T-cell (primary cell): ENCODE data around the gene STRIT1. TPM values are rescaled to one million over a fixed set of nuclear protein-coding genes. Genes with fewer than 3 reads are reported as not detected.

Experiments used
- ATAC-seq, 4 experiments: fragments of 200-7000 bp in 3 of 4; fragments of 150-1000 bp in 1 of 4; cut with Tn5 transposase; replicated peaks in 1 of 4; 1 replicate in 3 of 4; 2 replicates in 1 of 4; pipeline ENCODE4 v1.10.0; 2021; ENCODE audit warnings: moderate library complexity in 3 of 4, mild to moderate bottlenecking in 2 of 4, moderate number of reproducible peaks in 1 of 4
- CTCF ChIA-PET, 2 donors: fragments of 300-600 bp; sonication (Branson Sonifier 250); formaldehyde crosslinking; loops; one replicate each; lab custom pipeline; 2022; ENCODE audit warnings: antibody characterized with exemption in 2 of 2; lab: Charles Lee
- POLR2A ChIA-PET, 2 donors: fragments of 300-600 bp; sonication (Branson Sonifier 250); formaldehyde crosslinking; loops; one replicate each; lab custom pipeline; 2022; ENCODE audit warnings: antibody characterized with exemption in 2 of 2; lab: Charles Lee
- DNase-seq, 35 experiments: peaks; one replicate each; pipeline versions ENCODE4 v3.0.0 to v3.0.0-alpha.2; 2013 to 2023
- H3K27ac ChIP-seq: one replicate; pipeline ENCODE4 v1.5.1; 2013; ENCODE audit warnings: low read length
- H3K27me3 ChIP-seq, 2 experiments: replicated peaks in 1 of 2; 1 replicate in 1 of 2; 2 replicates in 1 of 2; pipeline versions ENCODE4 v1.6.1 to v1.7.0; 2013; ENCODE audit warnings: low read length in 1 of 2, mixed read lengths in 1 of 2; ENCODE audit not compliant: control insufficient read depth in 2 of 2, insufficient read depth in 2 of 2; ENCODE audit errors: extremely low read depth in 1 of 2
- H3K36me3 ChIP-seq, 2 donors: 1 replicate in 1 of 2; 2 replicates in 1 of 2; pipeline versions ENCODE4 v1.6.1 to v1.7.0; 2013; ENCODE audit warnings: low read length in 1 of 2; ENCODE audit not compliant: control insufficient read depth in 2 of 2, insufficient read depth in 1 of 2; ENCODE audit errors: extremely low read depth in 1 of 2
- H3K4me1 ChIP-seq, 2 experiments: 1 replicate in 1 of 2; 2 replicates in 1 of 2; pipeline versions ENCODE4 v1.6.1 to v1.7.0; 2013; ENCODE audit warnings: low read length in 2 of 2, mixed read lengths in 1 of 2; ENCODE audit not compliant: insufficient read depth in 2 of 2, control insufficient read depth in 1 of 2; ENCODE audit errors: extremely low read depth in 1 of 2
- H3K4me3 ChIP-seq, 2 donors: 1 replicate in 1 of 2; 2 replicates in 1 of 2; pipeline versions ENCODE4 v1.5.1 to v1.7.0; 2013; ENCODE audit warnings: mild to moderate bottlenecking in 2 of 2, low read length in 1 of 2, moderate library complexity in 1 of 2; ENCODE audit not compliant: control insufficient read depth in 1 of 2; ENCODE audit errors: extremely low read depth in 1 of 2
- H3K9me3 ChIP-seq: 2 replicates; pipeline ENCODE4 v1.7.0; 2013
- H3K27ac Mint-ChIP-seq, 2 donors: one replicate each; pipeline ENCODE4 v1.8.0; 2020 to 2021; ENCODE audit warnings: mild to moderate bottlenecking in 2 of 2, mixed read lengths in 2 of 2
- H3K27me3 Mint-ChIP-seq, 2 donors: one replicate each; pipeline ENCODE4 v1.8.0; 2021 to 2022; ENCODE audit warnings: mixed read lengths in 2 of 2
- H3K36me3 Mint-ChIP-seq: one replicate; pipeline ENCODE4 v1.8.0; 2021; ENCODE audit warnings: mixed read lengths
- H3K4me1 Mint-ChIP-seq, 3 donors: one replicate each; pipeline ENCODE4 v1.8.0; 2020 to 2022; ENCODE audit warnings: mixed read lengths in 3 of 3, mild to moderate bottlenecking in 1 of 3
- H3K4me3 Mint-ChIP-seq, 3 donors: one replicate each; pipeline ENCODE4 v1.8.0; 2020 to 2022; ENCODE audit warnings: mild to moderate bottlenecking in 3 of 3, mixed read lengths in 3 of 3, moderate library complexity in 3 of 3
- H3K9me3 Mint-ChIP-seq, 3 donors: one replicate each; pipeline ENCODE4 v1.8.0; 2020 to 2022; ENCODE audit warnings: mixed read lengths in 3 of 3
- WGBS: methylation state at CpG from one replicate; pipeline ENCODE4 v1.1.5; 2013; ENCODE audit warnings: missing lambda C conversion rate; ENCODE audit not compliant: insufficient coverage; 5-methylcytosine and 5-hydroxymethylcytosine counted together
- total RNA-seq, 35 experiments: library from RNA in 6 of 35; stranded (reverse) in 6 of 35; fragments of 120-200 nt in 1 of 35; gene quantifications; one replicate each; pipeline versions ENCODE4 v1.2.1 to v1.2.4 and lab custom pipeline; 2013 to 2026

Gene STRIT1
- total RNA-seq, 5 donors from 2014 or later (not counting 1 experiment from before 2014, with no cell fraction given) = not detected

DNA sequence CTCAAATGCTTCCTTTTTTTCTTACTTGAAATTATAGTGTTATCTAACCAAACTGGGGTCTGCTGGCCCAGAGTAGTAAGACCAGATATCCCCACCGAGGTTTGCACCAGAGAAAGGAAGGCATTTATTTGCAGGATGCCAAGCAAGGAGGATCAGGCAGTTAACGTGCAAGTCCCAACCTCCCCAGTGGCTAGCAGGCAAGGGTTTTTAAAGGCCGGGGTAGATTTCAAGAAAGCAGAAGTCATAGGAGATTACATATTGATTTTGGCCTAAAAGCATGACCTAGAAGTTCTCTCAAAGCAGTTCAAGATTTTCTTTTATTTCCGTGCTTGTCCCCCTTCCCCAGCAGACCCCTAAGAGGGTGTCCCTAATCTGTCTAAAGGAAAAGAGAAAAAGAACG lies 32.8 kb upstream of the STRIT1 start:
- H3K4me1 ChIP-seq = no peaks in the 10 kb centered on the region
- ChIA-PET POLR2A (no interaction called here), CTCF (no interaction called here)
- H3K27ac ChIP-seq = no peak overlapping the region
- DNase-seq = no peak
- no peak for ATAC-seq
- H3K36me3 Mint-ChIP-seq = no peaks in the 10 kb centered on the region
- no peaks in the 10 kb centered on the region for H3K27me3 ChIP-seq
- no peak overlapping the region for H3K27ac Mint-ChIP-seq
- 69% methylated on average over 3 of the region's 5 CpGs for WGBS
- H3K4me3 ChIP-seq = no peak overlapping the region
- H3K4me3 Mint-ChIP-seq = no peak overlapping the region
- H3K9me3 ChIP-seq = no peaks in the 10 kb centered on the region
- no peaks in the 10 kb centered on the region for H3K9me3 Mint-ChIP-seq
- no peaks in the 10 kb centered on the region for H3K27me3 Mint-ChIP-seq
- H3K36me3 ChIP-seq = no peaks in the 10 kb centered on the region
- no peaks in the 10 kb centered on the region for H3K4me1 Mint-ChIP-seq

DNA sequence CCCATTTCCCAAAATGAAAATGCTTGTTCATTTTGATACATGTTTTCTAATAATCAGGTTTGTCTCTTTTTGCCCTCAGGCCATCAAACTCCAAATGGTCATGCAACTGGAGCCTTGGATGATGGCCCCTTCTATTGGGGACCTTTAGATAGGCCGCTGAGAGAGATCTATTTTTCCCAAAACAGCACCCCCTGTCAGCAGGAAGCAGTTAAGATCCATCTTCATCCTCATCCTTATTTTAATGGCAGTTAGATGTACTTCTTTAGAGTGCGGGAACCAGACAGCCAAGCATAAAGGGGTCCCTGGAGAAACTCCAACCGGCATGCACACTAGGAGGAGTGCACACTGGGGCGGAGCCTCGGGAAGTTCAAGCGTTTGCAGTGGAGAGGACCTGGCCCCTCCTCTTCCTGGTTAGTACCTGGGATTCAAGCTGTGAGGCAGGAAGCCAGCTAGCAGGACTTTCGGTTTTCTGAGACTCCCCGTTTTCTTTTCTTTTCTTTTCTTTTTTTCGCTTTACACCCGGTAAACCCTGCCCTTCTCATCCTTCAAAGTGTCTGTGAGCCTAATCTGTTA lies 31.9 kb upstream of the STRIT1 start:
- WGBS = 89% methylated on average over 4 of the region's 10 CpGs
- H3K27me3 Mint-ChIP-seq = no peaks in the 10 kb centered on the region
- DNase-seq (no peak), ATAC-seq (no peak)
- CTCF ChIA-PET = no interaction called here
- H3K9me3 ChIP-seq = no peaks in the 10 kb centered on the region
- no peak overlapping the region for H3K27ac ChIP-seq
- no peaks in the 10 kb centered on the region for H3K4me1 ChIP-seq
- H3K27me3 ChIP-seq = no peaks in the 10 kb centered on the region
- H3K4me3 ChIP-seq = no peak overlapping the region
- no peak overlapping the region for H3K27ac Mint-ChIP-seq
- no peak overlapping the region for H3K4me3 Mint-ChIP-seq
- H3K36me3 ChIP-seq = no peaks in the 10 kb centered on the region
- no peaks in the 10 kb centered on the region for H3K9me3 Mint-ChIP-seq
- H3K4me1 Mint-ChIP-seq = no peaks in the 10 kb centered on the region
- POLR2A ChIA-PET = no interaction called here
- no peaks in the 10 kb centered on the region for H3K36me3 Mint-ChIP-seq

DNA sequence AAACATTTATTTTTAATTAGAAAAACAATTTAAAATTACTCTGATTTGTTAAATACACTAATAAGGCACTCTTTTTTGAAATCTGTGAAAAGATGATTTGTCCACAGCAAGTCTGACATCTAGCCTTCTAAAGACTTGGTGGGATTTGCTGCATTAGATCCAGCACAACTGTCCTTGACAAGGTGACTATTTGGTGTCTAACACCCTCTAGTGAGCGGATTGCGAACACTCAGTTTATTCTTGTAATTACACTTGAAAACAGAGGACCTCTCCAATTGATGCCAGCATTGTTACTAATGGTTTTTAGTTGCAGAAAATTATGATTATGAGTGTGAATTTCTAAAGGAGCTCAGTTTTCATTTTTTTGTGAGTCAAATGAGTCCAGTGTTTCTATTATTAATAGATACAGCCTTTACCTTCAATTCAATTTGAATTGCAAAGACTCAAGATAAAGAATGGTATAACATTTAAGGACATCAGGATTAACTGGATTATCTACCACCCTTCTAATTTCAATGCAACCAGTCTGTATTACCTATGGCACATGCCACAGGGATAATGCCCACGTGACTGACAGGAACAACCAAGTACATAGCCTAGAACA lies 29.7 kb upstream of the STRIT1 start:
- no peaks in the 10 kb centered on the region for H3K9me3 ChIP-seq
- Mint-ChIP-seq H3K4me1 (no peaks in the 10 kb centered on the region), H3K4me3 (no peak overlapping the region), H3K9me3 (no peaks in the 10 kb centered on the region), H3K27me3 (no peaks in the 10 kb centered on the region), H3K36me3 (no peaks in the 10 kb centered on the region), H3K27ac (no peak overlapping the region)
- CTCF ChIA-PET = interaction anchor here in 1 of 2 donors (1.1 to 1.3 kb wide), 2 partner anchors 370 to 379 kb away, joined by 3 read pairs; no protein-coding TSS in a partner anchor
- ATAC-seq (no peak), DNase-seq (peak in 2 of 35 experiments; percentile 3 to 37)
- WGBS = 50% methylated on average over 1 of the region's 3 CpGs
- POLR2A ChIA-PET = interaction anchor here in 1 of 2 donors (0.6 kb wide), 1 partner anchor 8 kb away, joined by 3 read pairs; no protein-coding TSS in a partner anchor
- no peak overlapping the region for H3K4me3 ChIP-seq
- no peaks in the 10 kb centered on the region for H3K4me1 ChIP-seq
- H3K27me3 ChIP-seq = no peaks in the 10 kb centered on the region
- no peak overlapping the region for H3K27ac ChIP-seq
- no peaks in the 10 kb centered on the region for H3K36me3 ChIP-seq

DNA sequence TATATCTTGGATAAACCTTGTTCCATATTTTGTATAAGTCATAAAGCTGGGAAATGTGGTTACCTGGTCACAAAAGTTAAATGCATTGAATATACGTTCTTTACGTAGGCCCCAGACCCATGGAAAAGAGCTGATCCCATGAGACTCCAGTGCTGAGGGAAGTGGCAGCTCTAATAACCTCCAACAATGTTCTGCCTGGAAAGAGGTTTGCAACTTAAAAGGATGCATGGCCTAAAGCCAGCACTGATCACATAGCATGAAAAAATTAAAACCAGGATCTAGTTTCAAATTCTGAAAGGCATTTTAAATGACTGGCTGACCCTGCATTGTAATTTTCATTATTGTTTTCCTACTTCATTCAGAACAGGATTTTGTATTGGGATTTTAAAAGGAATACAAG lies 27.9 kb upstream of the STRIT1 start:
- 100% methylated on average over 2 of the region's 2 CpGs for WGBS
- no peaks in the 10 kb centered on the region for H3K27me3 Mint-ChIP-seq
- no peaks in the 10 kb centered on the region for H3K4me1 Mint-ChIP-seq
- Histone ChIP-seq H3K27ac (no peak overlapping the region), H3K9me3 (no peaks in the 10 kb centered on the region), H3K4me3 (no peak overlapping the region), H3K36me3 (no peaks in the 10 kb centered on the region), H3K4me1 (no peaks in the 10 kb centered on the region), H3K27me3 (no peaks in the 10 kb centered on the region)
- H3K36me3 Mint-ChIP-seq = no peaks in the 10 kb centered on the region
- DNase-seq (no peak), ATAC-seq (no peak)
- no peak overlapping the region for H3K4me3 Mint-ChIP-seq
- H3K27ac Mint-ChIP-seq = no peak overlapping the region
- H3K9me3 Mint-ChIP-seq = no peaks in the 10 kb centered on the region
- CTCF ChIA-PET = no interaction called here
- POLR2A ChIA-PET = interaction anchor here in 1 of 2 donors (0.5 kb wide), 1 partner anchor 1197 kb away, joined by 5 read pairs; no protein-coding TSS in a partner anchor

DNA sequence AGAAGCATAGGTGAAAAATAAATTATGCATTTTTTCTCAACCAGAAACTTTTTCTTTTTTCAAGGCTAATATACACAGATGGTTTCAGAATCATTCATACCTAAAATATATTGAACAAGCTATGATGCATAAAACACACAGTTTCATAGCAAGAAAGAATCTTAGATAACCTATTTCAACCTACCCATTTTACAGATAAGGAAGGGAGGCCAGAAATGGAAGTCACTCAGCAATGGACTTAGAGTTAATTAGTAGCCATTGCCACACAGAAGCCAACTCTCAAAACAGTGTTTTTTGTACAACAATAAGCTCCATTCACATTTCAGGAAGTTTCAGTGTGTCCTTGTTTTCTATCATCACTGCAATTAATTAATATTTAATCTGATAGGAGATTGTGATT lies 27.5 kb upstream of the STRIT1 start:
- no peak overlapping the region for H3K4me3 Mint-ChIP-seq
- no peaks in the 10 kb centered on the region for H3K27me3 ChIP-seq
- no peak overlapping the region for H3K4me3 ChIP-seq
- no peaks in the 10 kb centered on the region for H3K27me3 Mint-ChIP-seq
- H3K27ac ChIP-seq = no peak overlapping the region
- H3K4me1 Mint-ChIP-seq = no peaks in the 10 kb centered on the region
- DNase-seq = no peak
- CTCF ChIA-PET = no interaction called here
- H3K4me1 ChIP-seq = no peaks in the 10 kb centered on the region
- no peaks in the 10 kb centered on the region for H3K36me3 Mint-ChIP-seq
- ATAC-seq = no peak
- no peak overlapping the region for H3K27ac Mint-ChIP-seq
- H3K36me3 ChIP-seq = no peaks in the 10 kb centered on the region
- POLR2A ChIA-PET = interaction anchor here in 1 of 2 donors (0.5 kb wide), 1 partner anchor 1196 kb away, joined by 5 read pairs; no protein-coding TSS in a partner anchor
- no peaks in the 10 kb centered on the region for H3K9me3 ChIP-seq
- H3K9me3 Mint-ChIP-seq = no peaks in the 10 kb centered on the region

DNA sequence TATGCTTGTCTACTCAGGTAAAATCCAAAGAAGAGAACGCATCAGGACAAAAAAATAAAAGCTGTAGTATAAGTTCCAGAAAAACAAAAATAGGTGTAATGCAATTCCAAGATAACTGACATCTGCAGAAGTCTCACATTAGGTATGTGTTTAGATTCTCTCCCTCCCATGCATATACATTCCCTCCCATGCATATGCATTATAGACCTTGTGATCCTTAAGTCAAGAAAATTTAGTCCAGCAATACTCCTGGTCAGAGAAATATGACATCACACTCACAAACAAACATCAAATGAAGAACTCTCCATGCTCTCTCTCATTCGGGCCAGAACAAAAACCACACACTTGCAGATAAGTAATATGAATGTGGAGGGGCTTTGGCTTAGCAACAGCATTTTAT lies 25.3 kb upstream of the STRIT1 start:
- Histone ChIP-seq H3K36me3 (no peaks in the 10 kb centered on the region), H3K9me3 (no peaks in the 10 kb centered on the region), H3K27me3 (no peaks in the 10 kb centered on the region), H3K4me1 (no peaks in the 10 kb centered on the region), H3K4me3 (no peak overlapping the region), H3K27ac (no peak overlapping the region)
- CTCF ChIA-PET = no interaction called here
- POLR2A ChIA-PET = interaction anchor here in 1 of 2 donors (0.5 kb wide), 1 partner anchor 9 kb away, joined by 4 read pairs; no protein-coding TSS in a partner anchor
- Mint-ChIP-seq H3K9me3 (no peaks in the 10 kb centered on the region), H3K27ac (no peak overlapping the region), H3K36me3 (no peaks in the 10 kb centered on the region), H3K27me3 (no peaks in the 10 kb centered on the region), H3K4me3 (no peak overlapping the region), H3K4me1 (no peaks in the 10 kb centered on the region)
- ATAC-seq = no peak
- DNase-seq = no peak
- WGBS = no CpG with 5 or more reads among the region's 2 CpGs
